Omental fat pad (tissue), 4 donors: Measurements from ENCODE around the gene RBPMS2. TPM values are rescaled to one million over a fixed set of nuclear protein-coding genes. Genes with fewer than 3 reads are reported as not detected.

ENCODE experiments used
- ATAC-seq: fragments of 150-250 bp; one replicate; pipeline ENCODE4 v1.9.1; 2016; ENCODE audit warnings: mild to moderate bottlenecking, moderate library complexity; ENCODE audit not compliant: low FRiP score
- DNase-seq: peaks from one replicate; pipeline ENCODE4 v3.0.0-alpha.2; 2019; ENCODE audit warnings: low spot score
- CTCF ChIP-seq, 3 donors: fragments of 450-650 bp; IDR thresholded peaks; one replicate each; pipeline ENCODE4 v1.5.1; 2016 to 2017; ENCODE audit warnings: antibody characterized with exemption in 3 of 3, mild to moderate bottlenecking in 3 of 3, moderate library complexity in 2 of 3
- total RNA-seq, 4 donors: library from RNA; depleted of rRNA; stranded (reverse); fragments of >200 nt; gene quantifications; one replicate each; pipeline ENCODE4 v1.1.0, GENCODE V29; 2016

The RBPMS2 gene
- total RNA-seq, 4 donors from 2014 or later: 1.4 to 3.1 (median 2.8) TPM

GRCh38 chr15:64702816-64703631 lies 72.4 kb downstream of the RBPMS2 start:
- ATAC-seq (peak; percentile 92), DNase-seq (peak; percentile 94)
- no peak for TF ChIP-seq CTCF (IDR thresholded peaks at IDR 0.05)

GRCh38 chr15:64701482-64702184 lies 73.8 kb downstream of the RBPMS2 start:
- no peak for TF ChIP-seq CTCF (IDR thresholded peaks at IDR 0.05)
- ATAC-seq: no peak

GRCh38 chr15:64701051-64701450 lies 74.3 kb downstream of the RBPMS2 start:
- ATAC-seq (no peak), DNase-seq (no peak)
- TF ChIP-seq CTCF (IDR thresholded peaks at IDR 0.05): no peak

More at GRCh38 chr15:64701482-64702184, 73.8 kb downstream of the RBPMS2 start:
- DNase-seq: no peak

GRCh38 chr15:64699751-64700388 lies 75.5 kb downstream of the RBPMS2 start:
- DNase-seq (no peak), ATAC-seq (peak; percentile 26)
- no peak for TF ChIP-seq CTCF (IDR thresholded peaks at IDR 0.05)

GRCh38 chr15:64698823-64699222 lies 76.6 kb downstream of the RBPMS2 start:
- TF ChIP-seq CTCF (IDR thresholded peaks at IDR 0.05): no peak
- ATAC-seq: no peak
- no peak for DNase-seq

GRCh38 chr15:64697911-64698369 lies 77.4 kb downstream of the RBPMS2 start:
- no peak for TF ChIP-seq CTCF (IDR thresholded peaks at IDR 0.05)
- ATAC-seq (no peak), DNase-seq (no peak)
